Naive thymus-derived CD8-positive, alpha-beta T cell (primary cell): ENCODE measurements around the gene DLX6. TPM values are rescaled to one million over a fixed set of nuclear protein-coding genes. Genes with fewer than 3 reads are reported as not detected.

Experiments
- ATAC-seq, 2 donors: fragments of 150-1000 bp; cut with Tn5 transposase in 1 of 2; sonication (Bioruptor Pico), chemical (Tn5 transposase) in 1 of 2; 1 replicate in 1 of 2; 2 replicates in 1 of 2; pipeline ENCODE4 v1.10.0; 2021; ENCODE audit warnings: mild to moderate bottlenecking in 2 of 2, moderate library complexity in 2 of 2
- POLR2A ChIA-PET: fragments of 350-600 bp; sonication (Branson Sonifier 250); formaldehyde crosslinking; loops from one replicate; lab custom pipeline; 2021; ENCODE audit warnings: antibody characterized with exemption; lab: Charles Lee
- DNase-seq, 10 donors: peaks; one replicate each; pipeline versions ENCODE4 v3.0.0 to v3.0.0-alpha.2; 2020 to 2022
- H3K27ac Mint-ChIP-seq, 10 donors: one replicate each; pipeline ENCODE4 v1.8.0; 2020 to 2022; ENCODE audit warnings: mild to moderate bottlenecking in 10 of 10, mixed read lengths in 10 of 10, moderate library complexity in 4 of 10, inconsistent platforms in 1 of 10
- H3K27me3 Mint-ChIP-seq, 5 donors: one replicate each; pipeline ENCODE4 v1.8.0; 2021 to 2022; ENCODE audit warnings: mixed read lengths in 5 of 5
- H3K36me3 Mint-ChIP-seq, 3 donors: one replicate each; pipeline ENCODE4 v1.8.0; 2020 to 2022; ENCODE audit warnings: mixed read lengths in 3 of 3, mild to moderate bottlenecking in 2 of 3, inconsistent platforms in 1 of 3
- H3K4me1 Mint-ChIP-seq, 4 donors: one replicate each; pipeline ENCODE4 v1.8.0; 2021 to 2022; ENCODE audit warnings: mixed read lengths in 4 of 4
- H3K4me3 Mint-ChIP-seq, 10 donors: one replicate each; pipeline ENCODE4 v1.8.0; 2020 to 2022; ENCODE audit warnings: mild to moderate bottlenecking in 10 of 10, mixed read lengths in 10 of 10, moderate library complexity in 6 of 10, inconsistent platforms in 1 of 10
- H3K9me3 Mint-ChIP-seq, 9 donors: one replicate each; pipeline ENCODE4 v1.8.0; 2020 to 2022; ENCODE audit warnings: mixed read lengths in 9 of 9, mild to moderate bottlenecking in 3 of 9, inconsistent platforms in 1 of 9, moderate library complexity in 1 of 9
- polyA plus RNA-seq, 3 donors: library from polyadenylated mRNA; unstranded; fragments of 300-500 nt; fragmentation: Illumina TruSeq; gene quantifications; one replicate each; pipeline ENCODE4 v1.2.3, GENCODE V29; 2021
- total RNA-seq, 8 experiments: library from RNA in 2 of 8; stranded (reverse) in 2 of 8; gene quantifications; one replicate each; pipeline ENCODE4 v1.2.3 and lab custom pipeline; 2021 to 2026

The DLX6 gene
- total and polyA plus RNA-seq, 5 experiments from 2014 or later, result not detected

DNA sequence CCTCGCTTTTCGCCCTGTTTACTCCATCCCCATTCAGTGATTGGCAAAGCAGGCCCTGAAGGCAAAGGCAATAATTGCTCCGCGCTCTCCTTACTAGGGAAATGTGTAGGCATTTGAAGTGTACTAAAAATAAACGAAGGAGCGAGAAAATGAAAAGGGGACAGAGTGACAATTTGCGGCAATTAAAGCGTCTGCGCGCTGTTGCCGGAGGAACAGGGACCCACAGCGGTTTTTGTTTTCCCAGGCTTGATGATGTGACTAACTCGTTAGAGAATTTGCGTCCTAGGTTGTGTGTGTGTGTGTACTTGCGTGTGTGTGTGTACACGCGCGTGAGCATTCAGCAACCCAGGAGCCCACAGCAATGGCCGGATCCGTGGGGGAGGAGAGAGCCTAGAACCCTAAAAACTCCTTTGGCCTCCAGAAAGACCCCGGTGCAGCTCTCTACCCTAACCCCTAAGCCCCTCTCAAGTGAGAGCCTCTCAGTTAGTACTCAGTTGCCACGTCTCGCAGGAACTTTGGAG is 7.8 kb upstream of the DLX6 start:
- peaks cover 0 to 23% (median 11%) of the 10 kb centered on the region in 4 donors for H3K4me1 Mint-ChIP-seq
- no peak for DNase-seq
- peaks cover 76 to 100% (median 88%) of the 10 kb centered on the region in 5 donors for H3K27me3 Mint-ChIP-seq
- H3K4me3 Mint-ChIP-seq, result no peak overlapping the region
- H3K36me3 Mint-ChIP-seq, result peaks cover 6 to 35% (median 9%) of the 10 kb centered on the region in 3 donors
- H3K27ac Mint-ChIP-seq, result peak overlapping the region in 1 of 10 donors; percentile 34
- peaks cover 0 to 35% (median 8%) of the 10 kb centered on the region in 9 donors for H3K9me3 Mint-ChIP-seq
- POLR2A ChIA-PET, result no interaction called here
- no peak for ATAC-seq

DNA sequence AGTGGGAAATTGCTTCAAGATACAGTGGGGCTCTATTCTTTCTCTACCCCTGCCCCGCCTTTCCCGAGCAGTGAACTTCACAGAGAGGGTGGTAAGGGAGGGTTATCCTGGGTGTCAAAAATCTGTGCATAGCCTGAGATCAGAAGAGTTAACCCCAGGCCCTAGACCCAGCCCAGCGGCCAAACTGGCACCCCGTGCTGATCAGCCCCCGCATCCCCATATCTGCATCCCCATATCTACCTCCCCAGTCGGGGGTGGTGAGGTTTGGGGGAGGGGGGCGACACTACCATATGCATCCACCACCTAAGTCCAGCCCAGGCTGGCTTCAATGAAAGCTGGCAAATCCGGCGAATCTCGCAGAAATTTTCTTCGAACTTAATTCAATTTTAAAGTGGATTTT is 7.0 kb upstream of the DLX6 start:
- Mint-ChIP-seq H3K27ac (no peak overlapping the region), H3K4me3 (no peak overlapping the region), H3K4me1 (peaks cover 2 to 23% (median 9%) of the 10 kb centered on the region in 4 donors), H3K9me3 (peaks cover 0 to 35% (median 4%) of the 10 kb centered on the region in 9 donors), H3K27me3 (peaks cover 78 to 100% (median 89%) of the 10 kb centered on the region in 5 donors), H3K36me3 (peaks cover 5 to 35% (median 5%) of the 10 kb centered on the region in 3 donors)
- ATAC-seq (no peak), DNase-seq (no peak)
- POLR2A ChIA-PET, result no interaction called here

DNA sequence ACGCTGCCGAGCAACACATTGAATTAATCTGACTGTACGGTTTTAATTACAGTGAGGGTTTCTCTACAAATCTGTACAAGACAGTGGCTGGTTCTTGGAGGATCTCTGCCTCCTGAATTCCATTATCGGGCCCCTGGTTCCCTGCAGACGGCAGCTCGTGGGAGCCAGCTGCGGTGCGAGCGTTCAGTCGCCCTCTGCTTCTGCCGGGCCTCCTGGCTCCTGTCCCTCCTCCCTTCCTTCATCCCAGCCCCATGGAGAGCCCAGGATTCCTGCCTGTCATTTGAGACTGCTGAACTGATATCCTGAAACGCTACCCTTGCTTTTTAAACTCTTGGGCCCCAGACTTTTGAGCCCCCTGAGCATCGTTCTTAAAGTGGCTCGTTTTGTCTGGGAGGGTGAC is 6.6 kb upstream of the DLX6 start:
- H3K4me3 Mint-ChIP-seq, result peak overlapping the region in 1 of 10 donors; percentile 8
- no peak overlapping the region for H3K27ac Mint-ChIP-seq
- H3K36me3 Mint-ChIP-seq, result peaks cover 3 to 35% (median 5%) of the 10 kb centered on the region in 3 donors
- ATAC-seq, result no peak
- POLR2A ChIA-PET, result no interaction called here
- H3K27me3 Mint-ChIP-seq, result peaks cover 78 to 100% (median 87%) of the 10 kb centered on the region in 5 donors
- H3K4me1 Mint-ChIP-seq, result peaks cover 3 to 27% (median 9%) of the 10 kb centered on the region in 4 donors
- H3K9me3 Mint-ChIP-seq, result peaks cover 0 to 36% (median 4%) of the 10 kb centered on the region in 9 donors
- no peak for DNase-seq

DNA sequence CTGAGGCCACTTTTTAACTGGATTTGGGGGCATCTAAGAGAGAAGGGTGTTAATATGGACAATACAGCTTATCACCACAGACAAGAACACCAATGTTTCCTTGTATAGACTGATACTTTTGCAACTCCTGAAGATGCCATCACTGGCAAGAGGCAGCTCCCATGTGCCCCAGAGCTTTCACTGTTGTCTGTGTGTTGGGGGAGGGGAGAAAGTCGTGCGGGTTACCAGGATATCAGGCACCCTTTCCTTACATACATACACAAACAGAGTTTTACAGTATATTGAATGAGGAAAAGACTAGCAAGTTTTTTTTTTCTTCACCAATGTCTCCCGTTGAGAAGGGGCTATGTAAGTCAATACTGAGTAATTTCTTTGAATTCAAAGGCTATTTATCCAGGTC is 4.1 kb upstream of the DLX6 start:
- Mint-ChIP-seq H3K27ac (peak overlapping the region in 1 of 10 donors; percentile 54), H3K9me3 (peaks cover 0 to 31% (median 4%) of the 10 kb centered on the region in 9 donors), H3K27me3 (peaks cover 65 to 89% (median 75%) of the 10 kb centered on the region in 5 donors), H3K4me3 (no peak overlapping the region), H3K36me3 (peaks cover 3 to 28% (median 5%) of the 10 kb centered on the region in 3 donors), H3K4me1 (peaks cover 7 to 30% (median 24%) of the 10 kb centered on the region in 4 donors)
- no peak for ATAC-seq
- DNase-seq, result no peak
- POLR2A ChIA-PET, result no interaction called here

DNA sequence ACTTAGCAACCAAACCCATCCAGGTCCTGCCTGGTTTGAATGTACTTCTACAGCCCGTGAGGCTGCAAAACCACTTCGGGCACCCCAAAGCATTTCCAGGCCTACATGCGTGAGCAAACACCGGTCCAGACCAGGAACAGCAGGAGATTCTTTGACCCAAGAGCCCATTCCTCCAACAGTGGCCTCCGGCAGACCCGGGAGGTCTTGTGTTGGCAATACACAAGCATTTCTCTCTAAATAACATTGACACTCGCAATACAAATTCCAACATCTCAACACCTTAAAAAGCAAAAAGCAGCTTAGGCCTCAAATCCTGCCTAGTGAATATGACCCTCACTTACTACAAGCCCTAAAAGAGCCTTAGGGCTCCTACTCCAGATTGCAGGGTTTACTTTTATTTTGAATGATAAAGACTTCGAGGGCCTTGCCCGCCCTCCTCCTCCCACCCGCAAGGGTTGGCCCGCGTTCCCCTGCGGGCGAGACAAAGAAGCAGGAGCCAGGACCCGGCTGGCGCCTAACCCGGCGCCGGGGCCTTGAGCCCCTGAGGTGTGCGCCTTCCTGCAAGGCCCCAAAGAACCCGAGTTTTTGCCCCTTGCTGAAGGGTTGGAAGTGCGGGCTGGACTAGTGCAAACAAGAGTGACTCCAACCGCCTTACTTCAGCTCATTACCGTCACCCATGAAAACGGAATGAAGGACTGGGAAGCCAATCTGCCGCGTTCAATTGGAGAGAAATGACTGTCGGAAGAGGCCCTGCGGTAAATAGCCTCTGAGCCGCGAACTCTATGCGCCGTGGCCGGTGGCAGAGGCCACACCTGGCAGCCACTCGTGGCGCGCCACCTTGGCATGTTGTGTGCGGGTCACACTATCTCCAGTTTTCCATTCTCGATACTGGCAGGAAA is 3.4 kb upstream of the DLX6 start:
- no peak overlapping the region for H3K4me3 Mint-ChIP-seq
- ATAC-seq (no peak), DNase-seq (no peak)
- POLR2A ChIA-PET, result no interaction called here
- peaks cover 0 to 26% (median 4%) of the 10 kb centered on the region in 9 donors for H3K9me3 Mint-ChIP-seq
- H3K4me1 Mint-ChIP-seq, result peaks cover 8 to 32% (median 27%) of the 10 kb centered on the region in 4 donors
- H3K27ac Mint-ChIP-seq, result no peak overlapping the region
- peaks cover 3 to 21% (median 8%) of the 10 kb centered on the region in 3 donors for H3K36me3 Mint-ChIP-seq
- peaks cover 62 to 87% (median 75%) of the 10 kb centered on the region in 5 donors for H3K27me3 Mint-ChIP-seq

DNA sequence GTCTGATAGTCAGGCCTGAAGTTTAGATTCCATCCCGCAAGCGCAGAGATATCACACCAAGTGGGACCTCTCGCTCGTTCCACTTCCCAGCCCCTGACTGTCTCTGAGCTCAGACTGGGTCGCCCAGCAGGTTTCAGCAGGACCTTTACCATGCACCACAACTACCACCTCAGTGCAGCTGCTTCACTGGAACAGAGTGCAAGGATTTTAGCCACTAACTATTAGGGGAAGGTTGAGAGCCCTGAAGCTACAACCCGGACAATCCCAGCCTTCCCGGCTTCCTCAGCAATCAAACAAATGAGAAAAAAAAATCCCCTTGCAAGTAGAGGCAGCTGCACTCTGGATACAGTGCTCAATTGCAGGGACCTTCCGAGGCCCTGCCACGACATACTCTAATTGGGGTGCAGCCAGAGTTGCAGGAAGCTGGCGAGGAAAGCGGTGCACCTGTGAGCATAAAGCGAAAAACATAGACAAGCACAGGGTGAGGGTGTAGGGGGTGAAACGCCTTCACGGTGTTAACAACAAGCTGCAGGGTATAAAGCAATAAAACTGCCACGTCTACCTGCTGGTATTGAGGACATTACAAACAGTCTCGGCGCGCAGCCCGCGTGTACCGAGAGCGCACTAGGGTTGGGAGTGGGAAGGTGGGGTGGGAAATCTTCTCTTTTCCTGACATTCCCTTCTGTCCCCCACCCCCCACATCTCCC is 2.6 kb upstream of the DLX6 start:
- peaks cover 0 to 26% (median 4%) of the 10 kb centered on the region in 9 donors for H3K9me3 Mint-ChIP-seq
- peaks cover 12 to 33% (median 27%) of the 10 kb centered on the region in 4 donors for H3K4me1 Mint-ChIP-seq
- H3K36me3 Mint-ChIP-seq, result peaks cover 3 to 20% (median 8%) of the 10 kb centered on the region in 3 donors
- DNase-seq, result no peak
- POLR2A ChIA-PET, result interaction anchor here (0.7 kb wide), 1 partner anchor 159 kb away, joined by 4 read pairs; no protein-coding TSS in a partner anchor
- H3K4me3 Mint-ChIP-seq, result peak overlapping the region in 1 of 10 donors; percentile 60
- H3K27ac Mint-ChIP-seq, result peak overlapping the region in 2 of 10 donors; percentile 25 to 62
- no peak for ATAC-seq
- peaks cover 63 to 87% (median 74%) of the 10 kb centered on the region in 5 donors for H3K27me3 Mint-ChIP-seq

DNA sequence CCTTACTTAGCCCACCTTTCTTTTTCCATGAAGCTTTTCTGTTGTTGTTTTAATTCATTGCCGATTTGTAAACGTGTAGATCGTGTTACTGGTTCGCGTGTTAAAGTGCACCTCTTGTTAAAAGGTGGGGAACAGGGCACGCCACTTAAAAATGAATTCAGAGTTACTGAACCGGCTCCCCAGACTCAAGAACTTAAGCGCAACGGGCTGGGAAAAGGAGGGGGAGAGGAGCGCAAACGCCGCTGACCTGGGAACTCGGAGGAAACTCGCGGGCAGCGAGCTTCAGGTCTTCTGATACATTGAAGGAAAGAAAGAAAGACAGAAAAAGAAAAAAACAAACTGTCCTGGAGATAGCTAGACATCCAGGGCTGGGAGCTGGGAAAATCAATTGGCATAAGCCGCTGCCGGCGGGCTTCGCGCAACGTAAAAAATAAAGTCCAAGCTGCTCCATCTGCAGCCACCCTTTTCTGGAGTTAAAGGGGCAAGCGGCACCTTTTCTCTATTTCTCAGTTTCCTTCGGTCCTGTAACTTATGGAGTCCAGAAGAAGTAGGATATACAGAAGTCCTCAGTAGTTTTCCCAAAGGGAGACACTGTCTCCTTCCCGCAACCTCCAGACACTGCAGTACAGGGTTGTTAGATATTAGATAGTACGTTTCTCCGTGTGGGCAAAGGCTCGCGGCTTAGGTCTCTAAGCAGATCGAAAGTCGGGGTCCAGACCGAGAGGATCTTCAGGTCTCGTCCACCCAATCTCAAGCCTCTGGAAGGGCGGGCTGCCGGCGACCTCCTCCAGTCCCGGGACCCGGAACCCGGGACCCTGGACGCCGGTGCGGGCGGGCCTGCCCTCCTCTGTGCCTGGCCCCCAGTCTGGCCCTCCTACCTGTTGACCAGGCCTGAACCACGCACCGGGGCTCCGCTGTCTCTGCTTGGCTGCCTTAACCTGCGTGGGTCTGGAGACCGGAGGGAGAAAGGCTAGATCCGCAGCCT is 1.8 kb upstream of the DLX6 start:
- Mint-ChIP-seq H3K4me1 (peaks cover 12 to 27% (median 25%) of the 10 kb centered on the region in 4 donors), H3K27ac (peak overlapping the region in 1 of 10 donors; percentile 24), H3K27me3 (peaks cover 65 to 88% (median 74%) of the 10 kb centered on the region in 5 donors), H3K9me3 (peaks cover 0 to 19% (median 3%) of the 10 kb centered on the region in 9 donors), H3K4me3 (peak overlapping the region in 9 of 10 donors; percentile 16 to 82 (median 60)), H3K36me3 (peaks cover 3 to 23% (median 8%) of the 10 kb centered on the region in 3 donors)
- POLR2A ChIA-PET, result interaction anchor here (0.7 kb wide), 1 partner anchor 160 kb away, joined by 4 read pairs; no protein-coding TSS in a partner anchor
- ATAC-seq (no peak), DNase-seq (peak in 1 of 10 donors; percentile 12)

DNA sequence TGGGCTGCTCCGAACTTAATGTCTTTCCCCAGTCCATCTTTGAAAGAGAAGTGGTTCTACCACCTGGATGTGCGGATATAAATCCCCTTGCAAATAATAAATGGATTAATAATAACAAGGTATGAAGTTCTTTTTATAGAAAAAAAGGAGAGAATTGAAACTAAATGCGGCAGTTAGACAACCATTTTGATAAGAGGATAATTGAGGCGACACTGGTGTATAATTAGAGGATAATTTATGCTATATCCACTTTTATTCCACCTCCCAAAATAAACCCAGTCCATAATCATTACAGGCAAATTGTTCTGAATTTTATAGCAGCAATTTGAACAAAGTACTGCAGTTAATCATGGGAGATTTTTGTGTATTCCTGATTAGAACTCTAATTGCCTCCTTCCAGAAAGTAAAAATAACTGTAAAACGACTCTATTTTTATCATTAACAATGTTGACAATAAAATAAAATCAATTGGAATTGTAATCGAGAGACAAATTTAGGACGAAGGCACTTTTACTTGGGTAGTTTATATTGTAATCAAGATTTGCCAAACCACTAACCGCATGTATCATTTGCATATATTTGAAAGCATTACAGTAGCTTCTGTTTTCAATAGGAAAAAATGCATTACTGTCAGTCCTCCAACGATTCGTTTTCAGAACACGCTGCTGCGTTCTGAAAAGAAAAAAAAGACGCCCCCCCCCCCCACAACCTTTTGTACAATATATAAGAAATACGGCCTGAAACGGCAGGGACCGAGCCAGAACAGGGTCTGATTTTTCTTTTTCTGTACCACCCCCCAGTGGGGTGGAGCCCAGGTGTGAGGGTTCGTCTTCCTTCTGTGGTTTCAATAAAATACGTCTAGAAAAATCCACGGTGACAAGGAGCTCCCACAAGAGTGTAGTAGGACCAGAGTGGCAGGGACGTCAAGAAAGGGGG is 838 bp upstream of the DLX6 start:
- peaks cover 0 to 21% (median under 1%) of the 10 kb centered on the region in 9 donors for H3K9me3 Mint-ChIP-seq
- H3K4me1 Mint-ChIP-seq, result peaks cover 12 to 27% (median 24%) of the 10 kb centered on the region in 4 donors
- peak overlapping the region; percentile 53 to 87 (median 80) for H3K4me3 Mint-ChIP-seq
- ATAC-seq (no peak), DNase-seq (no peak)
- POLR2A ChIA-PET, result interaction anchor here (0.6 to 0.7 kb wide), 2 partner anchors 77 to 146 kb away, joined by 3 to 5 read pairs; no protein-coding TSS in a partner anchor
- H3K27me3 Mint-ChIP-seq, result peaks cover 65 to 85% (median 74%) of the 10 kb centered on the region in 5 donors
- H3K27ac Mint-ChIP-seq, result no peak overlapping the region
- peaks cover 3 to 15% (median 8%) of the 10 kb centered on the region in 3 donors for H3K36me3 Mint-ChIP-seq

DNA sequence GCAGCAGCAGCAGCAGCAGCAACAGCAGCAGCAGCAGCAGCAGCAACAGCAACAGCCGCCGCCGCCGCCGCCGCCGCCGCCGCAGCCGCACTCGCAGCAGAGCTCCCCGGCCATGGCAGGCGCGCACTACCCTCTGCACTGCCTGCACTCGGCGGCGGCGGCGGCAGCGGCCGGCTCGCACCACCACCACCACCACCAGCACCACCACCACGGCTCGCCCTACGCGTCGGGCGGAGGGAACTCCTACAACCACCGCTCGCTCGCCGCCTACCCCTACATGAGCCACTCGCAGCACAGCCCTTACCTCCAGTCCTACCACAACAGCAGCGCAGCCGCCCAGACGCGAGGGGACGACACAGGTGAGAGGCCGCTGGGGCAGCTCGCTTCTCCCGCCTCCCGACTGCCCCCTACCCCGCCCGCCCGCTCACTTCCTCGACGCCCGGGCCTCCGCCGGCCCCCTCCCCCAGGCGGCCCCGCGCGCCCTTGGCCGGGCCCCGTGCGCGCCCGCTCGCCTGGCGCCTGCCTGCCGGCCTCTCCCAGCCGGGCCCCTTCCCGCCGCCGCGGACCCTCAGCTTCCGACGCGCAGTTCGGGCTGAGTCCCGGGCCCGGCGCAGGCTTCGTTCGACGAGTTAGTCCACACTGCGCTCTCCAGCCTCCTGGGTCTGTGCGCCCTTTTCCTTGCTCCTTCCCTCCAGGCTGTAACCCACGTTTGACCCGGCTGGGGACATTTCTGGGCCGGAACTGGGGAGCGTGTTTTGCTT is 882 bp downstream of the DLX6 start:
- peaks cover 12 to 27% (median 24%) of the 10 kb centered on the region in 4 donors for H3K4me1 Mint-ChIP-seq
- ATAC-seq (peak; percentile 73 to 74), DNase-seq (peak in 5 of 10 donors; percentile 16 to 52 (median 31))
- POLR2A ChIA-PET, result interaction anchor here (0.6 kb wide), 1 partner anchor 162 kb away, joined by 3 read pairs; no protein-coding TSS in a partner anchor
- peaks cover 60 to 86% (median 70%) of the 10 kb centered on the region in 5 donors for H3K27me3 Mint-ChIP-seq
- peaks cover 0 to 21% (median 0%) of the 10 kb centered on the region in 9 donors for H3K9me3 Mint-ChIP-seq
- peaks cover 3 to 16% (median 8%) of the 10 kb centered on the region in 3 donors for H3K36me3 Mint-ChIP-seq
- H3K27ac Mint-ChIP-seq, result peak overlapping the region in 1 of 10 donors; percentile 23
- H3K4me3 Mint-ChIP-seq, result peak overlapping the region; percentile 72 to 92 (median 80)
